Measurements from ENCODE around the gene USP48.

The USP48 gene

GRCh38 chr1:21647431-21648351 lies 135.3 kb downstream of the USP48 start:
- intact Hi-C loops (cut with DNase I), result no loop called here
- DNase-seq, result peak in 1 of 10 donors; percentile 35

GRCh38 chr1:21645550-21645949 lies 137.4 kb downstream of the USP48 start:
- intact Hi-C loops (cut with DNase I), result no loop called here
- peak in 1 of 10 donors; percentile 88 for DNase-seq

- DNase-seq, result no peak
Observed at GRCh38 chr1:21644906-21645305, 138.0 kb downstream of the USP48 start.

GRCh38 chr1:21644348-21644747 lies 138.6 kb downstream of the USP48 start:
- no peak for DNase-seq
- intact Hi-C loops (cut with DNase I), result no loop called here

More at GRCh38 chr1:21644906-21645305, 138.0 kb downstream of the USP48 start:
- intact Hi-C loops (cut with DNase I), result no loop called here

GRCh38 chr1:21643624-21644023 lies 139.3 kb downstream of the USP48 start:
- DNase-seq, result no peak
- intact Hi-C loops (cut with DNase I), result no loop called here

- peak in 1 of 10 donors; percentile 64 for DNase-seq
- intact Hi-C loops (cut with DNase I), result no loop called here
Observed at GRCh38 chr1:21641967-21642739, 140.8 kb downstream of the USP48 start.

- no peak for DNase-seq
- intact Hi-C loops (cut with DNase I), result no loop called here
Observed at GRCh38 chr1:21641537-21641936, 141.4 kb downstream of the USP48 start.

GRCh38 chr1:21641076-21641475 lies 141.9 kb downstream of the USP48 start:
- DNase-seq, result no peak
- intact Hi-C loops (cut with DNase I), result no loop called here

- intact Hi-C loops (cut with DNase I), result no loop called here
Observed at GRCh38 chr1:21640653-21641052, 142.3 kb downstream of the USP48 start.

GRCh38 chr1:21639594-21640041 lies 143.3 kb downstream of the USP48 start:
- DNase-seq, result peak in 9 of 10 donors; percentile 32 to 96 (median 82)
- intact Hi-C loops (cut with DNase I), result no loop called here

More at GRCh38 chr1:21640653-21641052, 142.3 kb downstream of the USP48 start:
- no peak for DNase-seq

- intact Hi-C loops (cut with DNase I), result no loop called here
- peak in 1 of 10 donors; percentile 78 for DNase-seq
Observed at GRCh38 chr1:21638531-21639341, 144.2 kb downstream of the USP48 start.

GRCh38 chr1:21637514-21637913 lies 145.4 kb downstream of the USP48 start:
- DNase-seq, result no peak
- intact Hi-C loops (cut with DNase I), result no loop called here

GRCh38 chr1:21636029-21636428 lies 146.9 kb downstream of the USP48 start:
- intact Hi-C loops (cut with DNase I), result no loop called here
- DNase-seq, result no peak

GRCh38 chr1:21634806-21635535 lies 148.0 kb downstream of the USP48 start:
- intact Hi-C loops (cut with DNase I), result no loop called here
- DNase-seq, result no peak

- peak in 1 of 10 donors; percentile 74 for DNase-seq
- intact Hi-C loops (cut with DNase I), result no loop called here
Observed at GRCh38 chr1:21633992-21634805, 148.8 kb downstream of the USP48 start.

- intact Hi-C loops (cut with DNase I), result no loop called here
Observed at GRCh38 chr1:21633141-21633755, 149.7 kb downstream of the USP48 start.

GRCh38 chr1:21631944-21632887 lies 150.7 kb downstream of the USP48 start:
- intact Hi-C loops (cut with DNase I), result no loop called here

More at GRCh38 chr1:21633141-21633755, 149.7 kb downstream of the USP48 start:
- no peak for DNase-seq

More at GRCh38 chr1:21631944-21632887, 150.7 kb downstream of the USP48 start:
- no peak for DNase-seq

All from posterior cingulate gyrus (tissue), 11 donors.